Testis (tissue), 3 donors: Measurements from ENCODE around the gene OTOA. TPM values are rescaled to one million over a fixed set of nuclear protein-coding genes. Genes with fewer than 3 reads are reported as not detected.
"Not testable (repeated sequence)": the region's sequence is repeated elsewhere in the genome, so short reads cannot be mapped to it uniquely, and the experiment has no call there.

Source experiments
- DNase-seq: peaks from one replicate; pipeline ENCODE4 v3.0.0-alpha.2; 2019
- H3K27ac ChIP-seq, 2 donors: fragments of 200-600 bp; sonication (generic); one replicate each; pipeline ENCODE4 v1.5.1; 2019
- H3K27me3 ChIP-seq: fragments of 200-600 bp; sonication (generic); one replicate; pipeline ENCODE4 v1.5.1; 2019
- H3K36me3 ChIP-seq: fragments of 200-600 bp; sonication (generic); one replicate; pipeline ENCODE4 v1.5.1; 2017; ENCODE audit warnings: low read depth; ENCODE audit errors: missing control alignments
- H3K4me1 ChIP-seq: fragments of 200-600 bp; sonication (generic); one replicate; pipeline ENCODE4 v1.5.1; 2019
- H3K4me3 ChIP-seq, 2 donors: fragments of 200-600 bp; sonication (generic); one replicate each; pipeline ENCODE4 v1.5.1; 2017 to 2019
- H3K9me3 ChIP-seq: fragments of 200-600 bp; sonication (generic); one replicate; pipeline ENCODE4 v1.5.1; 2017
- CTCF ChIP-seq, 3 experiments: fragments of 450-650 bp in 2 of 3; fragments of 200-600 bp in 1 of 3; sonication (generic) in 1 of 3; IDR thresholded peaks; one replicate each; pipeline ENCODE4 v1.5.1; 2016 to 2019; ENCODE audit warnings: antibody characterized with exemption in 3 of 3, mild to moderate bottlenecking in 2 of 3, moderate library complexity in 1 of 3
- POLR2A ChIP-seq: fragments of 450-650 bp; IDR thresholded peaks from one replicate; pipeline ENCODE4 v1.6.1; 2017; ENCODE audit warnings: antibody characterized with exemption, mild to moderate bottlenecking, moderate library complexity
- WGBS, 2 donors: methylation state at CpG; one replicate each; pipeline ENCODE4 v1.1.5; 2018; 5-methylcytosine and 5-hydroxymethylcytosine counted together
- intact Hi-C: fragments of 100-400 bp; cut with DNase I; formaldehyde crosslinking; loops from one replicate; pipeline ENCODE4 v1.15.1; 2023; ENCODE audit warnings: low total_unique reads
- polyA plus RNA-seq: library from polyadenylated mRNA; stranded (reverse); fragments of 350-450 nt; fragmentation: Illumina TruSeq; extraction: RNeasy Lipid Tissue Mini Kit (QIAGEN cat#74804); gene quantifications from one replicate; pipeline ENCODE4 v1.2.3, GENCODE V29; 2014; ENCODE audit warnings: low read depth, low replicate concordance; ENCODE audit not compliant: insufficient read depth
- total RNA-seq, 2 donors: library from RNA; depleted of rRNA; stranded (reverse); fragments of >200 nt; gene quantifications; one replicate each; pipeline ENCODE4 v1.2.3, GENCODE V29; 2016

Gene OTOA
- total and polyA plus RNA-seq, 3 donors from 2014 or later: 6.5 to 19.7 (median 11.2) TPM

DNA sequence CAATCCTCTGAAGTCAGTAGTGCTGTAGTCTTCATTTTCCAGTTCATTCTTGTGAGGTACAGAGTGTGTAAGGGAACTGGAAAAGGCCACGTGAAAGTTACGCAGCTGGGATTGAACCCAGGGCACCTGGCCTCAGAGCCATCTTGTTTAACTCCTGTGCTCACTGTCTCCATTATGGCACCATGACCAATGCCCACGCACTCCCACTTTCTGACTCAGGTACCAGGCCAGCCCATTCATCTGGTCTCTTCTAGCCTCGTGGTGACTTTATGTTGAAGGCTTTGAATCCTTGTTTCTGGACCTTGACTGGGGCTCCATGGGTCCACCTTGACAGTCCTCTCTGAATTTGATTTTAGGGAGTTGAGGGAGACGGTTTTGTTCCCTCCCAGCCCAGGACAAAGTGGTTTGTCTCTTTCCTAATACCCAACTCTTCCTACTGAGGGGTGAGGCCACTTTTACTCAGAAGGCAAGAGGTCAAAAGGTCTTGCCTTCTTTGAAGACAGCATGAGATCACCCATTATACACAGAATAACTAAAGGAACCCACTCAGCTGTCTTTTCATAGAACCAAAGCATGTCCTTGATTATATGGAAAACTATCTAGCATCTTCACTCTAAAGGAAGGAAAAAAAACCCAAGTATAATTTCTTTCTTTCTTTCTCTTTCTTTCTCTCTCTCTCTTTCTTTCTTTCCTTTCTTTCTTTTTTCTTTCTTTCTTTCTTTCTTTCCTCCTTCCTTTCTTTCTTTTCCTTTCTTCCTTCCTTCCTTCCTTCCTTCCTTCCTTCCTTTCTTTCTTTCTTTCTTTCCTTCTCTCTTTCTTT is 50.0 kb downstream of the OTOA start:
- H3K9me3 ChIP-seq: no peaks in the 10 kb centered on the region
- no peaks in the 10 kb centered on the region for H3K27me3 ChIP-seq
- H3K36me3 ChIP-seq: no peaks in the 10 kb centered on the region
- no peak overlapping the region for H3K27ac ChIP-seq
- 88 to 91% methylated on average over 5 of the region's 5 CpGs for WGBS, 2 donors
- H3K4me3 ChIP-seq: no peak overlapping the region
- intact Hi-C loops: no loop called here
- H3K4me1 ChIP-seq: no peaks in the 10 kb centered on the region
- TF ChIP-seq POLR2A (no peak), CTCF (IDR thresholded peaks at IDR 0.05) (no peak)
- no peak for DNase-seq

GRCh38 chr16:21714369-21714618 is 50.5 kb downstream of the OTOA start:
- intact Hi-C loops, H3K4me3 ChIP-seq, H3K9me3 ChIP-seq, H3K36me3 ChIP-seq, H3K27ac ChIP-seq, DNase-seq, H3K27me3 ChIP-seq, H3K4me1 ChIP-seq: not testable (repeated sequence)

GRCh38 chr16:21717608-21718007 is 53.8 kb downstream of the OTOA start:
- Histone ChIP-seq H3K9me3 (no peaks in the 10 kb centered on the region), H3K27me3 (no peaks in the 10 kb centered on the region), H3K4me1 (no peaks in the 10 kb centered on the region), H3K27ac (no peak overlapping the region), H3K36me3 (no peaks in the 10 kb centered on the region), H3K4me3 (no peak overlapping the region)
- intact Hi-C loops: no loop called here
- no peak for TF ChIP-seq CTCF (IDR thresholded peaks at IDR 0.05)
- TF ChIP-seq POLR2A: no peak
- WGBS, 2 donors: 81 to 84% methylated on average over 10 of the region's 10 CpGs
- no peak for DNase-seq

DNA sequence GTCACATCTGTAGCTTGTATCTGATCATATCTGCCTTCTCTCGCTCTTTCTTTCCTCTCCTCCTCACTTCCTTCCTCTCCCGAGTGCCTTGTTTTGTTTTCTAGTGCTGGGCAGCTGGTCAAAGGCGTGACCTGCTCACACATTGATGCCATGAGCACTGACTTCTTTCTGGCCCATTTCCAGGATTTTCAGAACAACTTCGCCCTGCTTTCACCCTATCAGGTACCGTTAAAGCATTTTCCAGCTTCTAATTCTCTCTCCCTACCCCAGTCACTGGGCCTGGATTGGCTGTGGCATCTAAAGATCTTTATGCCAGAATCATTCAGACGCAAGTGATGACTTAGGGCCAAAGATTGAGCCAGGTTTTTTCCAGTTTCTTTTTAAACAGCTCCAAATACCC is 55.5 kb downstream of the OTOA start:
- no peaks in the 10 kb centered on the region for H3K27me3 ChIP-seq
- no peak for DNase-seq
- TF ChIP-seq POLR2A (no peak), CTCF (IDR thresholded peaks at IDR 0.05) (no peak)
- 81 to 85% methylated on average over 6 of the region's 6 CpGs for WGBS, 2 donors
- no peaks in the 10 kb centered on the region for H3K36me3 ChIP-seq
- no peaks in the 10 kb centered on the region for H3K4me1 ChIP-seq
- H3K4me3 ChIP-seq: no peak overlapping the region
- no peak overlapping the region for H3K27ac ChIP-seq
- intact Hi-C loops: no loop called here
- no peaks in the 10 kb centered on the region for H3K9me3 ChIP-seq

DNA sequence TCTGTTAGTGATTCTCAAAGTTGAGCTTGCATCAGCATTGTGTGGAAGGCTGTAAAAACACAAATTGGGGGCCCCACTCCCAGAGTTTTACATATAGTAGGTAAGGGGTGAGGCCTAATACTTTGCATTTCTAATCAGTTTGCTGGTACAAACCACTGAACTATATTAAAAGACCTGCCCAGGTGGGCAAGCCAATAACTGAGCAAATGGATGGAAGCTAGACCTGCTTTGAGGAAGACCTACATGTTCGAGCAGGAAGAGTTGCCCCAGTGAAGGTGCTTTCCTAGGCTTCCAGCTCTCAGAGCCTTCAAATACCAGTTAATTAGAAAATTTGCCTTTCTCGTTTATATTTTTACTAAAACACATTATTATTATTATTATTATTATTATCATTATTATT is 56.8 kb downstream of the OTOA start:
- WGBS, 2 donors: 82 to 95% methylated on average over 2 of the region's 2 CpGs
- Histone ChIP-seq H3K4me3 (no peak overlapping the region), H3K27me3 (no peaks in the 10 kb centered on the region), H3K36me3 (no peaks in the 10 kb centered on the region), H3K9me3 (no peaks in the 10 kb centered on the region), H3K4me1 (no peaks in the 10 kb centered on the region), H3K27ac (no peak overlapping the region)
- TF ChIP-seq CTCF (IDR thresholded peaks at IDR 0.05): no peak
- no peak for TF ChIP-seq POLR2A
- intact Hi-C loops: no loop called here
- DNase-seq: no peak
